Measurements from ENCODE around the gene FCHSD2. TPM values are rescaled to one million over a fixed set of nuclear protein-coding genes. Genes with fewer than 3 reads are reported as not detected.
"Not testable (repeated sequence)": the region's sequence is repeated elsewhere in the genome, so short reads cannot be mapped to it uniquely, and the experiment has no call there.

The FCHSD2 gene
- total RNA-seq, 1 experiment from 2014 or later = 4.1 TPM

GRCh38 chr11:73018856-73019255 lies 123.3 kb downstream of the FCHSD2 start:
- no peak for DNase-seq (ENCODE audit: extremely low read depth, low read depth)

GRCh38 chr11:73017024-73017751 lies 124.9 kb downstream of the FCHSD2 start:
- DNase-seq (ENCODE audit: extremely low read depth, low read depth) = no peak

GRCh38 chr11:73013021-73013420 lies 129.1 kb downstream of the FCHSD2 start:
- DNase-seq (ENCODE audit: extremely low read depth, low read depth) = no peak

GRCh38 chr11:73012121-73012863 lies 129.8 kb downstream of the FCHSD2 start:
- no peak for DNase-seq (ENCODE audit: extremely low read depth, low read depth)

GRCh38 chr11:73011126-73011817 lies 130.8 kb downstream of the FCHSD2 start:
- DNase-seq (ENCODE audit: extremely low read depth, low read depth) = no peak

- no peak for DNase-seq (ENCODE audit: extremely low read depth, low read depth)
These were observed 132.1 kb downstream of the FCHSD2 start for GRCh38 chr11:73009972-73010371.

- DNase-seq (ENCODE audit: extremely low read depth, low read depth) = no peak
These were observed 138.0 kb downstream of the FCHSD2 start for GRCh38 chr11:73004088-73004487.

GRCh38 chr11:73003088-73003487 lies 139.0 kb downstream of the FCHSD2 start:
- DNase-seq (ENCODE audit: extremely low read depth, low read depth) = no peak

GRCh38 chr11:73002214-73002613 lies 139.9 kb downstream of the FCHSD2 start:
- no peak for DNase-seq (ENCODE audit: extremely low read depth, low read depth)

GRCh38 chr11:73001615-73002014 lies 140.5 kb downstream of the FCHSD2 start:
- no peak for DNase-seq (ENCODE audit: extremely low read depth, low read depth)

- DNase-seq (ENCODE audit: extremely low read depth, low read depth) = no peak
These were observed 143.4 kb downstream of the FCHSD2 start for GRCh38 chr11:72998676-72999075.

GRCh38 chr11:72996959-72997358 lies 145.2 kb downstream of the FCHSD2 start:
- no peak for DNase-seq (ENCODE audit: extremely low read depth, low read depth)

- DNase-seq (ENCODE audit: extremely low read depth, low read depth) = no peak
These were observed 152.4 kb downstream of the FCHSD2 start for GRCh38 chr11:72989727-72990126.

- no peak for DNase-seq (ENCODE audit: extremely low read depth, low read depth)
These were observed 153.3 kb downstream of the FCHSD2 start for GRCh38 chr11:72988821-72989220.

- DNase-seq (ENCODE audit: extremely low read depth, low read depth) = no peak
These were observed 156.5 kb downstream of the FCHSD2 start for GRCh38 chr11:72985645-72986044.

- DNase-seq (ENCODE audit: extremely low read depth, low read depth) = no peak
These were observed 157.6 kb downstream of the FCHSD2 start for GRCh38 chr11:72984453-72985077.

- no peak for DNase-seq (ENCODE audit: extremely low read depth, low read depth)
These were observed 158.6 kb downstream of the FCHSD2 start for GRCh38 chr11:72983560-72983959.

GRCh38 chr11:72981971-72982685 lies 160.0 kb downstream of the FCHSD2 start:
- no peak for DNase-seq (ENCODE audit: extremely low read depth, low read depth)

- DNase-seq (ENCODE audit: extremely low read depth, low read depth) = no peak
These were observed 161.0 kb downstream of the FCHSD2 start for GRCh38 chr11:72981080-72981479.

GRCh38 chr11:72977782-72978181 lies 164.3 kb downstream of the FCHSD2 start:
- not testable (repeated sequence) for DNase-seq (ENCODE audit: extremely low read depth, low read depth)
